ENCODE measurements around the gene CTNNA2. TPM values are rescaled to one million over a fixed set of nuclear protein-coding genes. Genes with fewer than 3 reads are reported as not detected.

Gene CTNNA2
- total RNA-seq, 4 donors from 2014 or later = 0.88 to 14.9 (median 2.3) TPM; not detected in 1

- TF ChIP-seq CTCF (IDR thresholded peaks at IDR 0.05) = no peak
- TF ChIP-seq POLR2A (IDR thresholded peaks at IDR 0.05) = no peak
- no peaks in the 10 kb centered on the region for H3K36me3 ChIP-seq
- H3K27ac ChIP-seq = no peak overlapping the region
- H3K27me3 ChIP-seq = no peaks in the 10 kb centered on the region
- no peak for DNase-seq
- H3K4me3 ChIP-seq = no peak overlapping the region
- intact Hi-C loops (cut with DNase I; ENCODE audit: low total_unique reads) = no loop called here
- no peaks in the 10 kb centered on the region for H3K9me3 ChIP-seq
- H3K4me1 ChIP-seq = no peaks in the 10 kb centered on the region
Observed at GRCh38 chr2:79820281-79820680, 307.4 kb downstream of the CTNNA2 start.

GRCh38 chr2:79822136-79822535 is 309.3 kb downstream of the CTNNA2 start:
- Histone ChIP-seq H3K4me3 (no peak overlapping the region), H3K4me1 (no peaks in the 10 kb centered on the region), H3K27ac (no peak overlapping the region), H3K36me3 (no peaks in the 10 kb centered on the region), H3K27me3 (no peaks in the 10 kb centered on the region), H3K9me3 (no peaks in the 10 kb centered on the region)
- no peak for DNase-seq
- intact Hi-C loops (cut with DNase I; ENCODE audit: low total_unique reads) = no loop called here
- no peak for TF ChIP-seq POLR2A (IDR thresholded peaks at IDR 0.05)
- TF ChIP-seq CTCF (IDR thresholded peaks at IDR 0.05) = no peak

GRCh38 chr2:79824086-79824786 is 311.4 kb downstream of the CTNNA2 start:
- H3K27me3 ChIP-seq = no peaks in the 10 kb centered on the region
- TF ChIP-seq POLR2A (IDR thresholded peaks at IDR 0.05) (no peak), CTCF (IDR thresholded peaks at IDR 0.05) (no peak)
- no peak for DNase-seq
- no peak overlapping the region for H3K4me3 ChIP-seq
- H3K4me1 ChIP-seq = no peaks in the 10 kb centered on the region
- H3K27ac ChIP-seq = no peak overlapping the region
- intact Hi-C loops (cut with DNase I; ENCODE audit: low total_unique reads) = no loop called here
- H3K36me3 ChIP-seq = no peaks in the 10 kb centered on the region
- no peaks in the 10 kb centered on the region for H3K9me3 ChIP-seq

- H3K9me3 ChIP-seq = no peaks in the 10 kb centered on the region
- no peaks in the 10 kb centered on the region for H3K36me3 ChIP-seq
- no peak for TF ChIP-seq CTCF (IDR thresholded peaks at IDR 0.05)
- no peak for TF ChIP-seq POLR2A (IDR thresholded peaks at IDR 0.05)
- H3K4me3 ChIP-seq = no peak overlapping the region
- intact Hi-C loops (cut with DNase I; ENCODE audit: low total_unique reads) = no loop called here
- DNase-seq = no peak
- H3K27ac ChIP-seq = no peak overlapping the region
- H3K27me3 ChIP-seq = no peaks in the 10 kb centered on the region
- H3K4me1 ChIP-seq = no peaks in the 10 kb centered on the region
Observed at GRCh38 chr2:79827881-79828280, 315.0 kb downstream of the CTNNA2 start.

GRCh38 chr2:79830501-79830900 is 317.6 kb downstream of the CTNNA2 start:
- intact Hi-C loops (cut with DNase I; ENCODE audit: low total_unique reads) = no loop called here
- H3K4me1 ChIP-seq = no peaks in the 10 kb centered on the region
- H3K27me3 ChIP-seq = no peaks in the 10 kb centered on the region
- no peak for DNase-seq
- TF ChIP-seq POLR2A (IDR thresholded peaks at IDR 0.05) = no peak
- TF ChIP-seq CTCF (IDR thresholded peaks at IDR 0.05) = no peak
- H3K4me3 ChIP-seq = no peak overlapping the region
- H3K27ac ChIP-seq = no peak overlapping the region
- no peaks in the 10 kb centered on the region for H3K9me3 ChIP-seq
- no peaks in the 10 kb centered on the region for H3K36me3 ChIP-seq

All from uterus (tissue), 4 donors.